Metanephros (tissue), 2 donors: Measurements from ENCODE around the gene PTGER4. TPM values are rescaled to one million over a fixed set of nuclear protein-coding genes. Genes with fewer than 3 reads are reported as not detected.

ENCODE experiments used
- small RNA-seq: library from RNA; depleted of rRNA; stranded (forward); fragments of <200 nt; gene quantifications from one replicate; pipeline ENCODE3, GENCODE V24; 2014; ENCODE audit warnings: low replicate concordance
- total RNA-seq: library from RNA; depleted of rRNA; stranded (reverse); fragments of >200 nt; gene quantifications from one replicate; pipeline ENCODE4 v1.2.3, GENCODE V29; 2014

The PTGER4 gene
- total RNA-seq, result 47.2 TPM

GRCh38 chr5:40679913-40680681, at the start of gene PTGER4:
PTGER4 (plus strand) TSS chr5:40679915; CDS start chr5:40680994, 1,079 bp downstream.

Small RNA genes within 50 kb of the gene (small RNA-seq; reads per million reads assigned to genes)
- gene RF00092, result not detected

Other genes with a start within 250 kb of the PTGER4 start
- gene TTC33, start 76.0 kb downstream of the PTGER4 start, total RNA-seq, result 17.2 TPM
- gene PRKAA1, start 118.5 kb downstream of the PTGER4 start, total RNA-seq, result 69.1 TPM
- gene RPL37, start 155.3 kb downstream of the PTGER4 start, total RNA-seq, result 1,786 TPM
- 3.7 TPM for gene CARD6, start 161.5 kb downstream of the PTGER4 start, total RNA-seq
- 392 TPM for gene C7, start 229.6 kb downstream of the PTGER4 start, total RNA-seq